ENCODE measurements around the gene BET1L.
A peak's percentile ranks its signal among the peaks of the same experiment; 100 is the strongest.

BET1L gene

DNA sequence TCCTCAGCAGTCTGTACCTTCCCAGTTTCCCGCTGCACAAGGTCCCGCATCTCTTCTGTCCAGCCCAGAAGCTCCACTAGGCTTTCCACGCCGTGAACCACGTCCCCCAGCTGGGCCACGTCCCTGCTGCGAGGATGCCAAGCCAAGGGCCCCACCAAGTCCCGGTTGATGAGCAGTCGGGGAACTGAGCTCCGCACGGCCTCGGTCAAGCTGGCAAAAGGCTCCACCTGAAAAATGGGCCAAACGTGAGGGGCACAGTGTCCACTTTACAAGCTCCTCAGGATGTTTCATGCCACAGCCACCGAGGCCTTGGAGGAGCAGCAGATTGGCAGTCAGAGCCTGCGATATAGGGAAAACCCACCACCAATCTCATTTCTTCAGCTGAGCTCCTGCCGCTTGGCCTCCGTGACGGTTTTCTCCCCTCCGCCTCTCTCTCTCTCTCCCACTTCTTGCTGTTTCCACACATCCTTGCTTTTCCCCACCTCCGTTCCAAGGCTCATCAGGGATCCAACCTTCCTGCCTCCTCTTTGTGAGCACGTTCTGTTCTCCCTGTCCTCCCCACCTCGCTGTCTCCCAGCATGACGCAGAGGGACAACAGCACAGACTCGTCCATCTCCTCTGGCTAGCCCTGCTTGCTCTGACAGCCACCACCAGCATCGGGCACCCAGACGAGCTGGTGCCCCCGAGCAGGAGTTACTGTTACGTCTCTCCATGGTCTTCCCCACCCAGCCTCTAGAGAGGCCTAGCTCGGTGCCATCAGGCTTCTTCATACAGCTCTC is 11.8 kb upstream of the BET1L start:
- no peak overlapping the region for H3K9ac ChIP-seq (ENCODE audit: low read length)
- no peak overlapping the region for H2AFZ ChIP-seq (ENCODE audit: insufficient read depth, low read length, poor library complexity)
- no peak overlapping the region for H3K23ac ChIP-seq (ENCODE audit: low read length)
- no peak overlapping the region for H4K12ac ChIP-seq (ENCODE audit: low read depth, low read length)
- no peak overlapping the region for H2BK120ac ChIP-seq (ENCODE audit: insufficient read depth, low read length, poor library complexity)
- H3K79me2 ChIP-seq (ENCODE audit: control insufficient read depth, insufficient read depth, low read length, poor library complexity) = no peaks in the 10 kb centered on the region
- DNase-seq = no peak
- no peaks in the 10 kb centered on the region for H3K27me3 ChIP-seq (ENCODE audit: insufficient read depth, low read length)
- no peak overlapping the region for H2AK5ac ChIP-seq (ENCODE audit: low read length)
- H4K91ac ChIP-seq (ENCODE audit: low read depth, low read length) = no peak overlapping the region
- H3K4me3 ChIP-seq (ENCODE audit: low read depth, low read length) = no peak overlapping the region
- H3K4ac ChIP-seq (ENCODE audit: low read depth, low read length) = no peak overlapping the region
- peaks cover 26 to 42% of the 10 kb centered on the region in 2 experiments for H3K36me3 ChIP-seq (ENCODE audit: control insufficient read depth in 1 of 2, insufficient read depth in 2 of 2, low read length in 2 of 2)
- no peaks in the 10 kb centered on the region for H3K4me1 ChIP-seq (ENCODE audit: control insufficient read depth in 1 of 2, insufficient read depth in 2 of 2, low read length in 2 of 2)
- no peak overlapping the region for H4K8ac ChIP-seq (ENCODE audit: low read depth, low read length)
- no peak overlapping the region for H3K4me2 ChIP-seq (ENCODE audit: low read length)
- no peak overlapping the region for H2BK5ac ChIP-seq (ENCODE audit: low read depth, low read length, poor library complexity)
- H2BK12ac ChIP-seq (ENCODE audit: low read length) = no peak overlapping the region
- H3K18ac ChIP-seq (ENCODE audit: low read length) = no peak overlapping the region
- no peak overlapping the region for H3K27ac ChIP-seq (ENCODE audit: low read depth, low read length)
- H3K14ac ChIP-seq (ENCODE audit: low read length) = no peak overlapping the region
- H3K9me3 ChIP-seq (ENCODE audit: insufficient read depth, low read depth, low read length) = no peaks in the 10 kb centered on the region
- no CpG with 5 or more reads among the region's 29 CpGs for WGBS (ENCODE audit: extremely low coverage, insufficient coverage, insufficient read length)
- no peaks in the 10 kb centered on the region for H3K79me1 ChIP-seq (ENCODE audit: low read length)

GRCh38 chr11:217704-218103 is 10.5 kb upstream of the BET1L start:
- Histone ChIP-seq H2AK5ac (ENCODE audit: low read length) (no peak overlapping the region), H3K18ac (ENCODE audit: low read length) (no peak overlapping the region), H3K79me1 (ENCODE audit: low read length) (no peaks in the 10 kb centered on the region), H3K79me2 (ENCODE audit: control insufficient read depth, insufficient read depth, low read length, poor library complexity) (no peaks in the 10 kb centered on the region), H3K9me3 (ENCODE audit: insufficient read depth, low read depth, low read length) (no peaks in the 10 kb centered on the region), H3K4ac (ENCODE audit: low read depth, low read length) (no peak overlapping the region), H2BK5ac (ENCODE audit: low read depth, low read length, poor library complexity) (no peak overlapping the region), H2BK120ac (ENCODE audit: insufficient read depth, low read length, poor library complexity) (no peak overlapping the region), H2BK12ac (ENCODE audit: low read length) (no peak overlapping the region), H3K23ac (ENCODE audit: low read length) (no peak overlapping the region), H3K4me3 (ENCODE audit: low read depth, low read length) (no peak overlapping the region), H4K91ac (ENCODE audit: low read depth, low read length) (no peak overlapping the region), H3K27me3 (ENCODE audit: insufficient read depth, low read length) (no peaks in the 10 kb centered on the region), H2AFZ (ENCODE audit: insufficient read depth, low read length, poor library complexity) (no peak overlapping the region), H4K12ac (ENCODE audit: low read depth, low read length) (no peak overlapping the region), H3K4me2 (ENCODE audit: low read length) (no peak overlapping the region), H3K4me1 (ENCODE audit: control insufficient read depth in 1 of 2, insufficient read depth in 2 of 2, low read length in 2 of 2) (peaks cover 1 to 4% of the 10 kb centered on the region in 2 experiments), H4K8ac (ENCODE audit: low read depth, low read length) (no peak overlapping the region), H3K27ac (ENCODE audit: low read depth, low read length) (no peak overlapping the region), H3K14ac (ENCODE audit: low read length) (no peak overlapping the region), H3K36me3 (ENCODE audit: control insufficient read depth in 1 of 2, insufficient read depth in 2 of 2, low read length in 2 of 2) (peaks cover 39 to 53% of the 10 kb centered on the region in 2 experiments), H3K9ac (ENCODE audit: low read length) (no peak overlapping the region)
- no CpG with 5 or more reads among the region's 3 CpGs for WGBS (ENCODE audit: extremely low coverage, insufficient coverage, insufficient read length)
- no peak for DNase-seq

GRCh38 chr11:216081-216974 is 9.1 kb upstream of the BET1L start:
- no CpG with 5 or more reads among the region's 11 CpGs for WGBS (ENCODE audit: extremely low coverage, insufficient coverage, insufficient read length)
- Histone ChIP-seq H3K79me2 (ENCODE audit: control insufficient read depth, insufficient read depth, low read length, poor library complexity) (no peaks in the 10 kb centered on the region), H3K79me1 (ENCODE audit: low read length) (no peaks in the 10 kb centered on the region), H3K18ac (ENCODE audit: low read length) (no peak overlapping the region), H3K23ac (ENCODE audit: low read length) (no peak overlapping the region), H4K12ac (ENCODE audit: low read depth, low read length) (no peak overlapping the region), H3K9ac (ENCODE audit: low read length) (no peak overlapping the region), H2BK120ac (ENCODE audit: insufficient read depth, low read length, poor library complexity) (no peak overlapping the region), H4K91ac (ENCODE audit: low read depth, low read length) (no peak overlapping the region), H3K9me3 (ENCODE audit: insufficient read depth, low read depth, low read length) (no peaks in the 10 kb centered on the region), H3K4me1 (ENCODE audit: control insufficient read depth in 1 of 2, insufficient read depth in 2 of 2, low read length in 2 of 2) (peaks cover 3 to 5% of the 10 kb centered on the region in 2 experiments), H4K8ac (ENCODE audit: low read depth, low read length) (no peak overlapping the region), H3K27me3 (ENCODE audit: insufficient read depth, low read length) (no peaks in the 10 kb centered on the region), H2BK12ac (ENCODE audit: low read length) (no peak overlapping the region), H2AFZ (ENCODE audit: insufficient read depth, low read length, poor library complexity) (no peak overlapping the region), H2BK5ac (ENCODE audit: low read depth, low read length, poor library complexity) (no peak overlapping the region), H3K14ac (ENCODE audit: low read length) (no peak overlapping the region), H2AK5ac (ENCODE audit: low read length) (no peak overlapping the region), H3K4ac (ENCODE audit: low read depth, low read length) (no peak overlapping the region), H3K27ac (ENCODE audit: low read depth, low read length) (no peak overlapping the region), H3K36me3 (ENCODE audit: control insufficient read depth in 1 of 2, insufficient read depth in 2 of 2, low read length in 2 of 2) (peaks cover 49 to 56% of the 10 kb centered on the region in 2 experiments), H3K4me3 (ENCODE audit: low read depth, low read length) (no peak overlapping the region), H3K4me2 (ENCODE audit: low read length) (no peak overlapping the region)
- no peak for DNase-seq

GRCh38 chr11:215581-216037 is 8.4 kb upstream of the BET1L start:
- Histone ChIP-seq H4K12ac (ENCODE audit: low read depth, low read length) (no peak overlapping the region), H3K79me1 (ENCODE audit: low read length) (no peaks in the 10 kb centered on the region), H3K9ac (ENCODE audit: low read length) (no peak overlapping the region), H2BK120ac (ENCODE audit: insufficient read depth, low read length, poor library complexity) (no peak overlapping the region), H3K27ac (ENCODE audit: low read depth, low read length) (no peak overlapping the region), H3K23ac (ENCODE audit: low read length) (no peak overlapping the region), H3K27me3 (ENCODE audit: insufficient read depth, low read length) (no peaks in the 10 kb centered on the region), H3K4me3 (ENCODE audit: low read depth, low read length) (no peak overlapping the region), H3K9me3 (ENCODE audit: insufficient read depth, low read depth, low read length) (no peaks in the 10 kb centered on the region), H4K8ac (ENCODE audit: low read depth, low read length) (no peak overlapping the region), H3K36me3 (ENCODE audit: control insufficient read depth in 1 of 2, insufficient read depth in 2 of 2, low read length in 2 of 2) (peaks cover 56 to 63% of the 10 kb centered on the region in 2 experiments), H3K14ac (ENCODE audit: low read length) (no peak overlapping the region), H2AFZ (ENCODE audit: insufficient read depth, low read length, poor library complexity) (no peak overlapping the region), H2BK5ac (ENCODE audit: low read depth, low read length, poor library complexity) (no peak overlapping the region), H3K4me2 (ENCODE audit: low read length) (no peak overlapping the region), H3K4me1 (ENCODE audit: control insufficient read depth in 1 of 2, insufficient read depth in 2 of 2, low read length in 2 of 2) (peaks cover 3 to 10% of the 10 kb centered on the region in 2 experiments), H2AK5ac (ENCODE audit: low read length) (no peak overlapping the region), H4K91ac (ENCODE audit: low read depth, low read length) (no peak overlapping the region), H3K4ac (ENCODE audit: low read depth, low read length) (no peak overlapping the region), H3K79me2 (ENCODE audit: control insufficient read depth, insufficient read depth, low read length, poor library complexity) (peaks cover under 1% of the 10 kb centered on the region), H3K18ac (ENCODE audit: low read length) (no peak overlapping the region), H2BK12ac (ENCODE audit: low read length) (no peak overlapping the region)
- DNase-seq = peak; percentile 56 to 63
- no CpG with 5 or more reads among the region's 4 CpGs for WGBS (ENCODE audit: extremely low coverage, insufficient coverage, insufficient read length)
